ENCODE results near the gene FLYWCH1. TPM values are rescaled to one million over a fixed set of nuclear protein-coding genes. Genes with fewer than 3 reads are reported as not detected.

FLYWCH1 gene
- total RNA-seq, 1 experiment from 2014 or later = 23.3 TPM

- Mint-ChIP-seq H3K27me3 (ENCODE audit: insufficient read depth, unreplicated experiment) (no peaks in the 10 kb centered on the region), H3K9me3 (ENCODE audit: unreplicated experiment) (no peaks in the 10 kb centered on the region), H3K36me3 (ENCODE audit: insufficient read depth, unreplicated experiment) (peaks cover 18% of the 10 kb centered on the region), H3K4me1 (ENCODE audit: low read depth, unreplicated experiment) (no peaks in the 10 kb centered on the region), H3K4me3 (ENCODE audit: unreplicated experiment) (peak overlapping the region; percentile 91), H3K27ac (ENCODE audit: unreplicated experiment) (peak overlapping the region; percentile 80)
- Histone ChIP-seq H3K9me3 (no peaks in the 10 kb centered on the region), H3K4me3 (ENCODE audit: low read depth, low read length) (peak overlapping the region; percentile 82), H3K4me1 (peaks cover 16% of the 10 kb centered on the region), H3K27me3 (replicated peaks; ENCODE audit: control insufficient read depth, insufficient read depth, low read length) (no peaks in the 10 kb centered on the region), H3K36me3 (ENCODE audit: control insufficient read depth, insufficient read depth, low read length) (no peaks in the 10 kb centered on the region; the same call in 1 of the 2 replicates)
- DNase-seq = peak in 1 of 2 experiments; percentile 60
- no peak for TF ChIP-seq CTCF (IDR thresholded peaks at IDR 0.05; ENCODE audit: insufficient read depth in 1 of 2, low read depth in 1 of 2, low read length in 1 of 2, severe bottlenecking in 1 of 2, unreplicated experiment in 1 of 2)
- ChIA-PET POLR2A (interaction anchor here (0.7 to 1.5 kb wide), 3 partner anchors 24 to 63 kb away, joined by 3 to 5 read pairs (median 5); no protein-coding TSS in a partner anchor), CTCF (interaction anchor here (0.6 to 1.7 kb wide), 2 partner anchors 10 to 171 kb away, joined by 5 to 6 read pairs; partner anchors contain the start of gene PAQR4)
- TSS peak; percentile 56 for BruUV-seq (replicated peaks)
- intact Hi-C loops (cut with micrococcal nuclease; ENCODE audit: unreplicated experiment) = no loop called here
Observed at GRCh38 chr16:2979669-2980226, 68.0 kb downstream of the FLYWCH1 start.

GRCh38 chr16:2980227-2981176 is 68.8 kb downstream of the FLYWCH1 start, which contains the start of gene PKMYT1:
Gene PKMYT1 (minus strand): TSS chr16:2980446. CDS start chr16:2979657, 789 bp downstream.
- Mint-ChIP-seq H3K4me3 (ENCODE audit: unreplicated experiment) (peak within 1 kb of the TSS; percentile 91), H3K9me3 (ENCODE audit: unreplicated experiment) (no peaks in the 10 kb centered on the region), H3K36me3 (ENCODE audit: insufficient read depth, unreplicated experiment) (peaks cover 18% of the 10 kb centered on the region), H3K4me1 (ENCODE audit: low read depth, unreplicated experiment) (no peaks in the 10 kb centered on the region), H3K27me3 (ENCODE audit: insufficient read depth, unreplicated experiment) (no peaks in the 10 kb centered on the region), H3K27ac (ENCODE audit: unreplicated experiment) (peak within 1 kb of the TSS; percentile 80)
- peaks cover 16% of the 10 kb centered on the region for H3K4me1 ChIP-seq
- peak; percentile 87 to 95 for DNase-seq
- intact Hi-C loops (cut with micrococcal nuclease; ENCODE audit: unreplicated experiment) = loop anchor here (1.0 kb wide), 1 partner anchor 44 kb away; the partner anchor contains the start of gene THOC6
- ChIA-PET CTCF (interaction anchor here (0.6 to 1.7 kb wide), 4 partner anchors 11 to 171 kb away, joined by 4 to 6 read pairs (median 6); partner anchors contain the start of gene PAQR4), POLR2A (interaction anchor here (0.7 to 1.7 kb wide), 4 partner anchors 16 to 62 kb away, joined by 3 to 5 read pairs (median 5); partner anchors contain the start of gene KREMEN2)
- TSS peak; percentile 78 for BruUV-seq (replicated peaks)
- no peaks in the 10 kb centered on the region for H3K9me3 ChIP-seq
- no peaks in the 10 kb centered on the region for H3K27me3 ChIP-seq (replicated peaks; ENCODE audit: control insufficient read depth, insufficient read depth, low read length)
- TF ChIP-seq CTCF (IDR thresholded peaks at IDR 0.05; ENCODE audit: insufficient read depth in 1 of 2, low read depth in 1 of 2, low read length in 1 of 2, severe bottlenecking in 1 of 2, unreplicated experiment in 1 of 2) = no peak
- H3K36me3 ChIP-seq (ENCODE audit: control insufficient read depth, insufficient read depth, low read length) = no peaks in the 10 kb centered on the region; the same call in 1 of the 2 replicates
- H3K4me3 ChIP-seq (ENCODE audit: low read depth, low read length) = peak within 1 kb of the TSS; percentile 82

All from Caco-2 (cell line).